Neutrophil (primary cell): ENCODE measurements around the gene PTPRN2.
A peak's percentile ranks its signal among the peaks of the same experiment; 100 is the strongest.

Experiments used
- H3K27ac ChIP-seq: fragments of 200-600 bp; sonication (generic); 2 replicates; pipeline ENCODE4 v1.5.1; 2016; ENCODE audit warnings: mild to moderate bottlenecking, moderate library complexity
- H3K27me3 ChIP-seq: fragments of 200-600 bp; sonication (generic); 2 replicates; pipeline ENCODE4 v1.6.0; 2016; ENCODE audit warnings: mild to moderate bottlenecking
- H3K36me3 ChIP-seq: fragments of 200-600 bp; sonication (generic); 2 replicates; pipeline ENCODE4 v1.5.1; 2017
- H3K4me1 ChIP-seq, 2 experiments: fragments of 200-600 bp in 1 of 2; sonication (generic) in 1 of 2; 1 replicate in 1 of 2; 2 replicates in 1 of 2; pipeline versions ENCODE4 v1.5.1 to v1.6.1; 2013 to 2016; ENCODE audit warnings: low read depth in 1 of 2, low read length in 1 of 2, mild to moderate bottlenecking in 1 of 2, moderate library complexity in 1 of 2; ENCODE audit not compliant: control insufficient read depth in 1 of 2, insufficient read depth in 1 of 2
- H3K4me3 ChIP-seq, 2 experiments: fragments of 200-600 bp in 1 of 2; sonication (generic) in 1 of 2; 1 replicate in 1 of 2; 2 replicates in 1 of 2; pipeline ENCODE4 v1.5.1; 2013 to 2016; ENCODE audit warnings: low read depth in 1 of 2, low read length in 1 of 2, mild to moderate bottlenecking in 1 of 2, moderate library complexity in 1 of 2
- H3K9me3 ChIP-seq: fragments of 200-600 bp; sonication (generic); 2 replicates; pipeline ENCODE4 v1.5.1; 2016
- TF ChIP-seq, protein P1 (sequence below): fragments of 200-600 bp; sonication (generic); IDR thresholded peaks from 2 replicates; pipeline ENCODE4 v1.5.1; 2016; ENCODE audit warnings: antibody characterized with exemption

The PTPRN2 gene

DNA sequence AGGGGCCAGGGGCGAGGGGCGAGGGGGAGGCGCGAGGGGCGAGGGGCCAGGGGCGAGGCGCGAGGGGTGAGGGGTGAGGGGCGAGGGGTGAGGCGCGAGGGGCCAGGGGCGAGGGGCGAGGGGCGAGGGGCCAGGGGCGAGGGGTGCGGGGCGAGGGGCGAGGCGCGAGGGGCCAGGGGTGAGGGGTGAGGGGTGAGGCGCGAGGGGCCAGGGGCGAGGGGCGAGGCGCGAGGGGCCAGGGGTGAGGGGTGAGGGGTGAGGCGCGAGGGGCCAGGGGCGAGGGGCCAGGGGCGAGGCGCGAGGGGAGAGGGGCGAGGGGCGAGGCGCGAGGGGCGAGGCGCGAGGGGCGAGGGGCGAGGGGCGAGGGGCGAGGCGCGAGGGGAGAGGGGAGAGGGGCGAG lies 192.3 kb downstream of the PTPRN2 start:
- Histone ChIP-seq H3K4me1 (no peaks in the 10 kb centered on the region), H3K27ac (no peak overlapping the region), H3K9me3 (no peaks in the 10 kb centered on the region), H3K4me3 (no peak overlapping the region), H3K36me3 (no peaks in the 10 kb centered on the region), H3K27me3 (no peaks in the 10 kb centered on the region)
- TF ChIP-seq, protein P1, sequence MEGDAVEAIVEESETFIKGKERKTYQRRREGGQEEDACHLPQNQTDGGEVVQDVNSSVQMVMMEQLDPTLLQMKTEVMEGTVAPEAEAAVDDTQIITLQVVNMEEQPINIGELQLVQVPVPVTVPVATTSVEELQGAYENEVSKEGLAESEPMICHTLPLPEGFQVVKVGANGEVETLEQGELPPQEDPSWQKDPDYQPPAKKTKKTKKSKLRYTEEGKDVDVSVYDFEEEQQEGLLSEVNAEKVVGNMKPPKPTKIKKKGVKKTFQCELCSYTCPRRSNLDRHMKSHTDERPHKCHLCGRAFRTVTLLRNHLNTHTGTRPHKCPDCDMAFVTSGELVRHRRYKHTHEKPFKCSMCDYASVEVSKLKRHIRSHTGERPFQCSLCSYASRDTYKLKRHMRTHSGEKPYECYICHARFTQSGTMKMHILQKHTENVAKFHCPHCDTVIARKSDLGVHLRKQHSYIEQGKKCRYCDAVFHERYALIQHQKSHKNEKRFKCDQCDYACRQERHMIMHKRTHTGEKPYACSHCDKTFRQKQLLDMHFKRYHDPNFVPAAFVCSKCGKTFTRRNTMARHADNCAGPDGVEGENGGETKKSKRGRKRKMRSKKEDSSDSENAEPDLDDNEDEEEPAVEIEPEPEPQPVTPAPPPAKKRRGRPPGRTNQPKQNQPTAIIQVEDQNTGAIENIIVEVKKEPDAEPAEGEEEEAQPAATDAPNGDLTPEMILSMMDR, result no peak

DNA sequence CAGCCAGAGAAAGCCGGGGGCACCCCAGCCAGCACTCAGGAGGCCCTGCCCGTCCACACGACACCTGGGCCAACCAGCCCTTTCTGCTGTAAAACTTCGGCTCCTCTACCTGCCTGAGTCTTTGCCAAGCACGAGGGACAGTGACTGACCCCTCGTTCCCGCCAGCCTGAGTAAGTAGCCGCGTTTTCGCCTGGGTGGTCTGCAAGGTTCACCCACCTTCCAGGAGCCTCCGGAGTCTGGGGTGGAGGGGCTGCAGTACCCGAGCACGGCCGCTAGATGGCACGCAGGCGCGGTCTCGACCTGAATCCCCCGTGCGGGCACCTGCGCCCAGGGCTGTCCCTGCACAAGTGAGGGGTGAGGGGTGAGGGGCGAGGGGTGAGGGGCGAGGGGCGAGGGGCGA lies 192.7 kb downstream of the PTPRN2 start:
- no peaks in the 10 kb centered on the region for H3K36me3 ChIP-seq
- H3K9me3 ChIP-seq, result no peaks in the 10 kb centered on the region
- TF ChIP-seq, protein P1, result peak; percentile 76

DNA sequence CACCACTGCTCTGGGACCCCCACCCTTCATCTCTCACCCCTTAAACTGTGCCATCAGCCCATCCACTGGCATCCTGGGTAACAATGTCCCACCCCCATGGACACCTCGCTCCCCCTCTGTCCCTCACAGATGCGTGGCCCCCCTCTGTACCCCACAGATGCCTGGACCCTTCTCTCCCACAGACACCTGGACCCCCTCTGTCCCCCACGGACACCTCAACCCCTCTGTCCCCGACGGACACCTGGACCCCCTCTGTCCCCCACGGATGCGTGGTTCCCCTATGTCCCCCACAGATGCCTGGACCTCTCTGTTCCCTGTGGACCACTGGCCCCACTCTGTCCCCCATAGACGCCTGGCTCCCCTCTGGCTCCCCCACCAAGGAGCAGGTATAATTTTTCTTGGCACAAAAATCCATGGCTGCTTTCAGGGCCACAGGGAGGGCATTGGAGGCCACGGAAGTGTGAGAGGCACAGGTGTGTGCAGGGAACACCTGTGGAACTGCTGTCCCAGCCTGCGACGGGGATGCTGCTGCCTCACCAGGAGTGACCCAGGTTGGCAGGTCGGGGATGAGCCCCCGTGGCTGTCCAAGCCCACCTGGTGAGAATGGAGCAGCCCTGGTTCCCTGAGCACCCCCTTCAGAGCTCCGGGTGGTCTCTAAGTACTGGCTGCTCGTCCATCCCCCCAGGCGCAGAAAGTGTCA lies 193.5 kb downstream of the PTPRN2 start:
- TF ChIP-seq, protein P1, result no peak
- Histone ChIP-seq H3K4me3 (no peak overlapping the region), H3K9me3 (no peaks in the 10 kb centered on the region), H3K27ac (no peak overlapping the region), H3K27me3 (no peaks in the 10 kb centered on the region), H3K36me3 (no peaks in the 10 kb centered on the region), H3K4me1 (no peaks in the 10 kb centered on the region)

More for the DNA sequence above, 192.7 kb downstream of the PTPRN2 start:
- H3K4me3 ChIP-seq, result no peak overlapping the region
- no peaks in the 10 kb centered on the region for H3K27me3 ChIP-seq
- no peaks in the 10 kb centered on the region for H3K4me1 ChIP-seq
- no peak overlapping the region for H3K27ac ChIP-seq

DNA sequence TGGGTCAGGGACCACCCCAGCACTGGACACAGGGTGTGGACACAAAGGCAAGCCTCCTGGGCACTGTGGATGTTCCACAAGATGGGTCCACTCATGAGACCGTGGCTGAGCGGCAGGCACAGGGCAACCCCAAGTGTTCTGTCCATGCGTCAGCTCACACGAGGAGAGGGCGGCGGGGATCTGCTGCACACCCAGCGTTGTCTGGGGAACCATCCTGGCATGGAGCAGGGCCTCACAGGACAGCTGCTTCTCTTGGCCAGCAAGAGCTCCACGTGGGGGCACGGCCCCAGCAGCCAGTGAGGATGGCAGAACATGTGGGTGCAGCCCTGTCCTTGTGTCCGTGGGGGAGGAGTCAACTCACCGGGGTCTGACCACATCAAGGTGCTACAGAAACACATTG lies 195.4 kb downstream of the PTPRN2 start:
- Histone ChIP-seq H3K9me3 (no peaks in the 10 kb centered on the region), H3K4me1 (no peaks in the 10 kb centered on the region), H3K36me3 (no peaks in the 10 kb centered on the region), H3K27ac (no peak overlapping the region), H3K4me3 (no peak overlapping the region), H3K27me3 (no peaks in the 10 kb centered on the region)
- TF ChIP-seq, protein P1, result no peak

DNA sequence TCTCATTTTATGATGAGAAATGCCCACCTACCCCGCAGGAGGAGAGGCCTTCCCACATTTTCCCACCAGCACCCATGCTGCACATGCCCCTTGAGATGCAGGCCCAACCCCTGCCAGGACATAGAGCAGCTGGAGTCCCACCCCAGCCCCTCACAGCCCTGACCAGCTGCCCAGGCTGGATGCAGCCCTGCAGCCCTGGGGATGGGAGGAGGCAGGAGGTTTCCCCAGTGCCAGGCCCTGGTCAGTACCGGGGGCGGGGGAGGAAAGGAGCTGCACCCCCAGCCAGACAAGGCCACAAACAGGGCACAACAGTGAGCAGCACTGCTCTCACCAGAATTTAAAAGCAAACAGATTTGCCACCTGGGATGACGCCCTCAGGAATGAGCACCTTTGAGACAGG lies 196.1 kb downstream of the PTPRN2 start:
- TF ChIP-seq, protein P1, result no peak
- H3K27ac ChIP-seq, result no peak overlapping the region
- H3K4me1 ChIP-seq, result no peaks in the 10 kb centered on the region
- H3K27me3 ChIP-seq, result no peaks in the 10 kb centered on the region
- H3K4me3 ChIP-seq, result no peak overlapping the region
- H3K9me3 ChIP-seq, result no peaks in the 10 kb centered on the region
- H3K36me3 ChIP-seq, result no peaks in the 10 kb centered on the region
